Large intestine (tissue), 3 donors: ENCODE data around the gene GPRC5C. TPM values are rescaled to one million over a fixed set of nuclear protein-coding genes. Genes with fewer than 3 reads are reported as not detected.
"Not testable (repeated sequence)": the region's sequence is repeated elsewhere in the genome, so short reads cannot be mapped to it uniquely, and the experiment has no call there.

Experiments
- DNase-seq, 2 donors: peaks; one replicate each; pipeline versions ENCODE4 v3.0.0 to v3.0.0-alpha.2; 2013
- H3K27ac ChIP-seq: one replicate; pipeline ENCODE4 v1.5.1; 2013; ENCODE audit warnings: low read length
- H3K27me3 ChIP-seq: 2 replicates; pipeline ENCODE4 v1.6.1; 2013; ENCODE audit warnings: low read length; ENCODE audit not compliant: control insufficient read depth, insufficient read depth
- H3K36me3 ChIP-seq: 2 replicates; pipeline ENCODE4 v1.6.1; 2013; ENCODE audit warnings: low read length; ENCODE audit not compliant: control insufficient read depth, insufficient read depth
- H3K4me1 ChIP-seq: one replicate; pipeline ENCODE4 v1.6.1; 2013; ENCODE audit warnings: low read length; ENCODE audit not compliant: control insufficient read depth, insufficient read depth
- H3K4me3 ChIP-seq: one replicate; pipeline ENCODE4 v1.5.1; 2013; ENCODE audit warnings: low read length
- H3K9me3 ChIP-seq: one replicate; pipeline ENCODE4 v1.6.1; 2013; ENCODE audit warnings: mild to moderate bottlenecking, low read depth, low read length, moderate library complexity; ENCODE audit not compliant: control insufficient read depth
- WGBS: methylation state at CpG from one replicate; pipeline ENCODE4 v1.1.5; 2013; ENCODE audit warnings: low lambda C conversion rate; ENCODE audit not compliant: insufficient coverage; 5-methylcytosine and 5-hydroxymethylcytosine counted together
- polyA plus RNA-seq: library from polyadenylated mRNA; unstranded; fragments of 120-200 nt; gene quantifications from one replicate; pipeline ENCODE4 v1.2.1, GENCODE V29; 2013

Gene GPRC5C
- polyA plus RNA-seq, 1 donor = 38.8 TPM

DNA sequence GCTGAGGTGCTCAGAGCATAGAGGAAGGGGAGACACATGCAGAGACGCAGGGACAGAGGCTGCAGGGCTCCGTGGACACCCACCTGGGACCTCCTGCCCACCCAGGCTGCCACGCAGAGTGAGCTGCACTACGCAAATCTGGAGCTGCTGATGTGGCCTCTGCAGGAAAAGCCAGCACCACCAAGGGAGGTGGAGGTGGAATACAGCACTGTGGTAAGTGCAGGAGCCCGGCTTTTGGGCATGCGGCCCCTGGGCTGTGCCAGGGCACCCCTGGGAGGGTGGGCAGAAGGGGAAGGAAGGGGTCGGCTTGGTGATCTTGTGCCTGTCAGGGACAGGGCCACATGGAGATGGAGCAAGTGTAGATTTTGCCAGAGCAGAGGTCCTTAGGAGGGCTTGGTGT lies 49.7 kb downstream of the GPRC5C start:
- no peak for DNase-seq
- no CpG with 5 or more reads among the region's 7 CpGs for WGBS
- Histone ChIP-seq H3K27me3 (peaks cover 5% of the 10 kb centered on the region), H3K4me3 (no peak overlapping the region), H3K9me3 (no peaks in the 10 kb centered on the region), H3K4me1 (no peaks in the 10 kb centered on the region), H3K36me3 (no peaks in the 10 kb centered on the region), H3K27ac (no peak overlapping the region)

DNA sequence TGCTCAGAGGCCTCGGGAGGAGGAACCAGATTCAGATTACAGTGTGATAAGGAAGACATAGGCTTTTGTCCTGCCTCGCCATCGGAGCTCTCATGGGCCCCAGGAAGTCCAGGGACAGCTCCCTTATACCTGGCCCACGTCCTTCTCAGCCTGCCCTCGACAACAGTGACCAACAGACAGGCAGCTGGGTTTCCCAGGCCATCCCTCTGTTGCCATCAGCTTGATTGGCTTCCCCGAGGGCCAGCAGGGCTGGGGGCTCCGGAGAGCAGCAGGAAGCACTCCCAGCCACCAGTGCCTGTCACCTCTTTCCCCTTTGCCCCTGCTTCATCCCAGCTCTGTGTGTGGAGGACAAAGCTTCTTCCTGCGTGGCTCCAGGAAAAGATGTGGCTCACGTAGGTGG lies 52.2 kb downstream of the GPRC5C start:
- Histone ChIP-seq H3K4me3 (no peak overlapping the region), H3K27me3 (peaks cover 5% of the 10 kb centered on the region), H3K36me3 (no peaks in the 10 kb centered on the region), H3K27ac (no peak overlapping the region), H3K9me3 (no peaks in the 10 kb centered on the region), H3K4me1 (no peaks in the 10 kb centered on the region)
- no peak for DNase-seq
- no CpG with 5 or more reads among the region's 9 CpGs for WGBS

- Histone ChIP-seq H3K36me3 (no peaks in the 10 kb centered on the region), H3K4me1 (no peaks in the 10 kb centered on the region), H3K9me3 (no peaks in the 10 kb centered on the region), H3K27ac (no peak overlapping the region), H3K27me3 (peaks cover 5% of the 10 kb centered on the region), H3K4me3 (no peak overlapping the region)
- DNase-seq = no peak
- 73% methylated on average over 2 of the region's 9 CpGs for WGBS
Measured at GRCh38 chr17:74485022-74485743, 53.3 kb downstream of the GPRC5C start.

GRCh38 chr17:74485841-74486240 lies 54.0 kb downstream of the GPRC5C start:
- H3K4me3 ChIP-seq = no peak overlapping the region
- no peak for DNase-seq
- no peak overlapping the region for H3K27ac ChIP-seq
- WGBS = no CpG with 5 or more reads among the region's 5 CpGs
- H3K9me3 ChIP-seq = no peaks in the 10 kb centered on the region
- no peaks in the 10 kb centered on the region for H3K36me3 ChIP-seq
- no peaks in the 10 kb centered on the region for H3K4me1 ChIP-seq
- H3K27me3 ChIP-seq = peaks cover 8% of the 10 kb centered on the region

GRCh38 chr17:74488276-74488675 lies 56.4 kb downstream of the GPRC5C start:
- H3K9me3 ChIP-seq, H3K36me3 ChIP-seq, DNase-seq, H3K4me1 ChIP-seq, H3K27ac ChIP-seq, H3K27me3 ChIP-seq, H3K4me3 ChIP-seq: not testable (repeated sequence)
- whole genome bisulfite sequencing = no CpG with 5 or more reads among the region's 4 CpGs

DNA sequence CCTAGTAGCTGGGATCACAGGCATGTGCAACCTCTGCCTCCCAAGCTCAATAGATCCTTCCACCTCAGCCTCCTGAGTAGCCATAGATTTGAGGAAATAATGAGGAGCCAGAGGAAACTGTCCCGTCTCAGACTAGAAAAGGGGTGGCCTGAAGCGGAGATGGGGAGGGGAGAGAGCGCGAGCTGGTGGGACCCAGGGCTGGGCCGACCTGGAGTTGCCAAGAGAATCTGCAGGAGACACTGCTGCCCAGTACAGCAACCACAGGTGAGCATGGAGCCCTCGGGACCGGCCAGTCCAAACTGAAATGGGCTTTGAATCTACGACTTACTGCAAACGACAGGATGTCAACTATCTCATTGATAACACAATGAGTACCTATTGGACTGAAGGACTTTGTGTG lies 58.8 kb downstream of the GPRC5C start:
- no peak overlapping the region for H3K4me3 ChIP-seq
- peaks cover 4% of the 10 kb centered on the region for H3K27me3 ChIP-seq
- H3K36me3 ChIP-seq = no peaks in the 10 kb centered on the region
- no peaks in the 10 kb centered on the region for H3K9me3 ChIP-seq
- H3K4me1 ChIP-seq = no peaks in the 10 kb centered on the region
- no peak overlapping the region for H3K27ac ChIP-seq
- DNase-seq = no peak
- no CpG with 5 or more reads among the region's 9 CpGs for WGBS

GRCh38 chr17:74491626-74492025 lies 59.7 kb downstream of the GPRC5C start:
- DNase-seq = no peak
- WGBS = no CpG with 5 or more reads among the region's 7 CpGs
- Histone ChIP-seq H3K27me3 (peaks cover 4% of the 10 kb centered on the region), H3K4me3 (no peak overlapping the region), H3K4me1 (no peaks in the 10 kb centered on the region), H3K9me3 (no peaks in the 10 kb centered on the region), H3K36me3 (no peaks in the 10 kb centered on the region), H3K27ac (no peak overlapping the region)

- no peak overlapping the region for H3K4me3 ChIP-seq
- no peak overlapping the region for H3K27ac ChIP-seq
- no peaks in the 10 kb centered on the region for H3K4me1 ChIP-seq
- H3K27me3 ChIP-seq = peaks cover 4% of the 10 kb centered on the region
- no peaks in the 10 kb centered on the region for H3K9me3 ChIP-seq
- no peaks in the 10 kb centered on the region for H3K36me3 ChIP-seq
- no CpG with 5 or more reads among the region's 11 CpGs for WGBS
- peak in 1 of 2 donors; percentile 35 for DNase-seq
Measured at GRCh38 chr17:74493331-74493833, 61.5 kb downstream of the GPRC5C start.

Other genes with a start within 250 kb of the GPRC5C start
- 1,774 TPM for gene RPL38, start 228.4 kb upstream of the GPRC5C start, polyA plus RNA-seq
- 60.8 TPM for gene TTYH2, start 218.5 kb upstream of the GPRC5C start, polyA plus RNA-seq
- 0.07 TPM for gene DNAI2, start 157.9 kb upstream of the GPRC5C start, polyA plus RNA-seq
- gene KIF19, start 105.9 kb upstream of the GPRC5C start, polyA plus RNA-seq = 5.7 TPM
- gene BTBD17, start 70.2 kb upstream of the GPRC5C start, polyA plus RNA-seq = 1.1 TPM
- 0.97 TPM for gene GPR142, start 64.6 kb upstream of the GPRC5C start, polyA plus RNA-seq
- 6.7 TPM for gene CD300A, start 34.5 kb downstream of the GPRC5C start, polyA plus RNA-seq
- gene CD300LB, start 99.4 kb downstream of the GPRC5C start, polyA plus RNA-seq = 0.27 TPM
- 0.99 TPM for gene CD300C, start 114.0 kb downstream of the GPRC5C start, polyA plus RNA-seq
- 0.15 TPM for gene CD300H, start 135.4 kb downstream of the GPRC5C start, polyA plus RNA-seq
- gene CD300LD, start 160.2 kb downstream of the GPRC5C start, polyA plus RNA-seq = not detected
- gene CD300E, start 191.7 kb downstream of the GPRC5C start, polyA plus RNA-seq = 0.12 TPM